SIG-M5 (cell line): ENCODE data around the gene ITGA3.
"Not testable (repeated sequence)": the region's sequence is repeated elsewhere in the genome, so short reads cannot be mapped to it uniquely, and the experiment has no call there.

Experiments used
- DNase-seq: peaks from one replicate; lab custom pipeline; 2025; lab: John Stamatoyannopoulos, UW

Gene ITGA3

GRCh38 chr17:50035421-50035879, 20.5 kb upstream of the ITGA3 start:
- DNase-seq = no peak

- DNase-seq = no peak
Observed at GRCh38 chr17:50035945-50036344, 20.0 kb upstream of the ITGA3 start.

DNA sequence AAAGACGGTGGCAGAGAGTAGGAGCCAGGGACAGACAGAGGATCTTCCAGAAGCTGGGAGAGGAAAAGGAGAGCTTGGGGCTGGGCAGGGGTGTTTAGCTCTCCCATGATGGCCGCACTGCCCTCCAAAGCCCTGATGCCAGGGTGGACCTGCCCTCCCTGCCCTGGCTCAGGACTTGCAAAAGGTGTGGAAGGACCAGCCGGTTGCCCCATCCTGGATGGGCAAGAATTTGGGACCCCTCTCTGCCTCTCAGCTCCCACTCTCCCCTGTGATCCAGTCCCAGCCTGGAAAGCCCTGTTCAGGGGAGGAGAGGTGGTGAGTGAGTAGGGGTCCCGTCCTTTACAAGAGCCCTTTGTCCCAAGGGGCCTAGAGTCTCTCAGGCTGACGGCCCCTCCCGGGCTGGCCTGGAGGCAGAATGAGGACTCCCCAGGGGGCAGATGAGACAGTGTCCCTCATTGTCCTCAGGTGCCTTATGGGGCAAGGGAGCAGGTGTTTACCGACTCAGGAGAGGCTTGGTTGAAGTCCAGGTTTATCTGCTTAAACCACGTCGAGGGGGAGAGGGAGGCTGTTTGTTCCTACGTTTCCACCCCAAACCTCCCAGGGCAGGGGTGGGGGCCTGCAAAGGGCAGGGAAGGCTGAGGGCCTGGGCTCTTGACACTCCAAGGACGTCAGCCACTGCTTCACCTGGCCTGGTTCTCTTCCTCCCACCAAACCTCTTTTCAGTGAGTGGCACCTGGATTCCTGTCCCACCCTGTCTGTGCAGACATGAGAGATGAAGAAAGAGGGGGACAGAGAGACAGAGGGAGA, 19.3 kb upstream of the ITGA3 start:
- DNase-seq = no peak

DNA sequence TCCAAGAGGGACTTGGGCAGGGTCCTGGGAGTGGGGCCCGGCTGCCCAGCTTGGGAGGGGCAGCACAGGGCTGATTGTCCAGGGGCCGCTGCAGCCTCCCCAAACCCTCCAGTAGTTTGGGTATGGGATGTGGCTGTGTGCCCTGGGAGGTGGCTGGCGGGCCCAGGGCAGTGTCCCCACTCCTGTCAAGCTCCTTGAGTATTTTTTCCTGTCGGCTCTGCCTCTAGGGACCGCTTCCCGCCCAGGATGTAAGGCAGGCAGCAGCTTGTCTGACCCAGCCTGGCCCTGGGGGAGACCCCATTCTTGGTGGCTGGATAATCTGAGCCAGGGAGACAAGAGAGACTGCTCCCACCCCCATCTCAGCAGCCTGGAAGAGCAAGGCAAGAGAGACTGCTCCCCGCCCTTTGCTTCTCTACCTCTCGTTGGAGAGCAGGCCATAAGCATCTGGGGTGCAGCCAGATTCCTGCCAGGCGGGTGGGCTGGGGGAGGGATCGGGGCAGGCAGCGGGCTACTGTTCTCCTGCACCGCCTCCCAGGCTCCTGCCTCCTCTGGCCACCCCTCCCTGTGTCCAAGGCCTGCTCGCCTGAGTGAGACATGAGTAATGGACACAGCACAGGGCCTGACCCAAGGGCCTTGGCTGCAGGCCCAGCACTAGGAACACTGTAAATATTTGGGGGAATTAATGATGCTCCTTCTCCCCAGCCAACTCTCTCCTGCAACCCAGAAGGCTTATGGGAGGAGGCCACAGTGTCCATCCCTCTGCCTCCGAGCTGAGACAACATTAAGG, 18.4 kb upstream of the ITGA3 start:
- DNase-seq = no peak

GRCh38 chr17:50039058-50039457, 16.9 kb upstream of the ITGA3 start:
- DNase-seq = no peak

DNA sequence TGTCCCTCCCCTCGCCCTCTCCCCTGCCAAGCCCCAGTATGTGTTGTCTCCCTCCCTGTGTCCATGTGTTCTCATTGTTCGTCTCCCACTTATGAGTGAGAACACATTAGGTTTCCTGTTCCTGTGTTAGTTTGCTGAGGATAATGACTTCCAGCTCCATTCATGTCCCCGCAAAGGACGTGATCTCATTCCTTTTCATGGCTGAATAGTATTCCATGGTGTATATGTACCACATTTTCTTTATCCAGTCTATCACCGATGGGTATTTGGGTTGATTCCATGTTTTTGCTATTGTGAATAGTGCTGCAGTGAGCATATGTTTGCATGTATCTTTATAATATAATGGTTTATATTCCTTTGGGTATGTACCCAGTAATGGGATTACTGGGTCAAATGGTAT, 15.4 kb upstream of the ITGA3 start:
- DNase-seq = not testable (repeated sequence)

DNA sequence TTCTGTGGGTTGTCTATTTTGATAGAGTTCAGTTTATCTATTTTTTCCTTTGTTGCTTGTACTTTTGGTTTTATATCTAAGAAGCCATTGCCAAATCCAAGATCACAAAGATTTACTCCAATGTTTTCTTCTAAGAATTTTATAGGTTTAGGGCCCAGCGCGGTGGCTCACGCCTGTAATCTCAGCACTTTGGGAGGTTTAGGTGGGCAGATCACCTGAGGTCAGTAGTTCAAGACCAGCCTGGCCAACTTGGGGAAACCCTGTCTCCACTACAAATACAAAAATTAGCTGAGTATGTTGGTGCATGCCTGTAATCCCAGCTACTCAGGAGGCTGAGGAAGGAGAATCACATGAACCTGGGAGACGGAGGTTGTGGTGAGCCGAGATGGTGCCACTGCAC, 13.7 kb upstream of the ITGA3 start:
- no peak for DNase-seq

- DNase-seq = no peak
Observed at GRCh38 chr17:50043290-50044148, 12.4 kb upstream of the ITGA3 start.

DNA sequence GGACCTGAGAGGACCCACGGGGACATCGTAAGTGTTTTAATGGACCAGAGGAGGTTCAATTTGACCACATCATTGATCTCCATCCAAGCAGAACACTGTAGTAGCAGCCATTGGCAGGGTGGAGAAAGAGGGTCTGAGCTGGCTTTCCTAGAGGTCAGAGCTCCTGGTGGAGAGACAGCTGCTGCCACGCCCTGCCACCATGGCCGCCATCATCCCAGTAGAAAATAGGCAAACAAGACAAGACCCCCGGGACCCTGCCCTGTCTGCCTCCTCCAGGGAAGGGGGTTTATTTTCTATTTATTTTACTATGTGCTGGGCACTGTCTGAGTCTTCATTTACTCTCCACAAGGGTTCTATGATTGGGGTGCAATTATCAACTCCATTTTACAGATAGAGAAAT, 11.4 kb upstream of the ITGA3 start:
- no peak for DNase-seq

- DNase-seq = no peak
Observed at GRCh38 chr17:50045154-50045553, 10.8 kb upstream of the ITGA3 start.

DNA sequence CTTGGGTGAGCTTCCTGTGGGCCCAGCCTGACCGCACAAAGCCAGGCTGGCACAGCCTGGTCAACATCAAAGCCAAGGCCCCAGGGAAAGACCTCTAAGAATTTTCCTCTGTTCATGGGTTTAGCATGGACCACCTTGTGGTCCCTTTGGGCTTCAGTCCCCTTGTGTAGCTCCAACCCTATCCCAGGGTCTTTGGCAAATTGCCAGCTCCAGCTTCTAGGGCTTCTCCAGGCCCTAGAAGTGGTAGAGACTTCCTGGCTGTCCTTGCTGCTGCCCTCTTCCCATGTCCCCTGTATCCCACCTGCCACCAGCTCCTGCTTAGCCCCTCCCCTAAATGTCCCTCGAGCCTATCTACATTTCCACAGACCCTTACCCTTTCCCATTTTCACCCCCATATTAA, 9.7 kb upstream of the ITGA3 start:
- no peak for DNase-seq

- DNase-seq = no peak
Observed at GRCh38 chr17:50046667-50047066, 9.2 kb upstream of the ITGA3 start.

DNA sequence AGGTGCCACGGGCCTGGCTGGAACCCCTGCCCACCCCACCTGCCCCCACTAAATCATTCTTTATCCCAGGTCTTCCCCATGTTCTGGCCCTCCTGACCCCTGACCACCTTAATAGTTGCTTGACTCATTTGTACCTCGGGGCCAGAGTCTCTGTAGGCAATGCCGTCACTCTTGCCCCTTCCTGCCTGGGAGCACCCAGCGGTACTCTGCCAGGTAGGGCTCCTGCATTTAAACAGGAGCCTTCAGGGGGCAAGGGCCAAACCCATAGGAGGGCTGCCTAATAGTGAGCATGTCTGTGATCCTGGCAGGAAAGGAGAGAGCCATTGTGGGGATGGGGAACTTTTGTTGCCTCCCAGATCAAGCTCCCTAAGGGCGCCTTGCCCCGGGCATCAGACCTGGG, 8.8 kb upstream of the ITGA3 start:
- no peak for DNase-seq

- DNase-seq = no peak
Observed at GRCh38 chr17:50047488-50048126, 8.3 kb upstream of the ITGA3 start.

DNA sequence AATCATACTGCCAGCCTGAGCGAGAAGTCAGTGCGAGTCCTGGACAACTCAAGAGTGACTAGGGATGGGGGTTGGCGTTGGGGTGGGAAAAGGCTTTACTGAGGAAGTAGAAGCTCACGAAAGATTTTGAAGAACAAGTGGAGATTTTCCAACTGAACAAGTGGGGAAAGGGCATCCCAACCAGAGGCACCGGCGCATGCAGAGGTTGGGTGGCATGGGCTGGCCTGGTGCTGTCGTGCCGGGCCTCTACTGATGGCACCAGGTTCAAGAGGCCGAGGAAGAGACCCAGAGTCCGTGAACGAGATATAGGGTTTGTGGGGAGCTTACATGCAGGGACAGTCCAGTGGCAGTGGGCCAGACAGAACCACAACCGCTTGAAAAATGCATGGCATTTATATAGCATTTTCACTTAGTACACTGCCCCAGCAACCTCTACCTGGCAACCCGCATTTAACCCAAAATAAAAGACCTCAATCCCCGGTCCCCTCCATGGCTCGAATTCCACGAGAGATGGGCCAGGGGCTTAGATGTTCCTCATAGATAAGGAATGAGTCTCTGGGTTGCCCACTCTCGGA, 7.7 kb upstream of the ITGA3 start:
- DNase-seq = no peak

DNA sequence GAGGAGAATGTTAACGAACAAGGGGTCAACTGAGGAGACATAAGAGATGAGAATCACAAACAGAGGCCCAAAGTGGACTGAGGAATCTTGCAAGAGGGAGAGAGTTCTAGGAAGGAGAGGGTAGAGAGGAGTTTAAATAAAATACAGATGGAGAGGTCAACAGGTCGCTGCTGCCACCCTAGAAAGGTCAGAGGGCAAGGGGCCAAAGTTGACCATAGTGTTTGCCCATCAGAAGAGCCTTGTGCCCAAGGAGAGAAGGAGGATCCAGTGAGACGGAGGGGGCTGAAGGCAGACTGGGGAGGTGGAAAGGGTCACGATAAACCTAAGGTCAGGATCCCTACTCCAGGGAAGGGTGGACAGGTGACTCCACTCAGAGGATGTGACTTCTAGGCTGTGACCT, 6.9 kb upstream of the ITGA3 start:
- no peak for DNase-seq

- no peak for DNase-seq
Observed at GRCh38 chr17:50049636-50050035, 6.3 kb upstream of the ITGA3 start.

DNA sequence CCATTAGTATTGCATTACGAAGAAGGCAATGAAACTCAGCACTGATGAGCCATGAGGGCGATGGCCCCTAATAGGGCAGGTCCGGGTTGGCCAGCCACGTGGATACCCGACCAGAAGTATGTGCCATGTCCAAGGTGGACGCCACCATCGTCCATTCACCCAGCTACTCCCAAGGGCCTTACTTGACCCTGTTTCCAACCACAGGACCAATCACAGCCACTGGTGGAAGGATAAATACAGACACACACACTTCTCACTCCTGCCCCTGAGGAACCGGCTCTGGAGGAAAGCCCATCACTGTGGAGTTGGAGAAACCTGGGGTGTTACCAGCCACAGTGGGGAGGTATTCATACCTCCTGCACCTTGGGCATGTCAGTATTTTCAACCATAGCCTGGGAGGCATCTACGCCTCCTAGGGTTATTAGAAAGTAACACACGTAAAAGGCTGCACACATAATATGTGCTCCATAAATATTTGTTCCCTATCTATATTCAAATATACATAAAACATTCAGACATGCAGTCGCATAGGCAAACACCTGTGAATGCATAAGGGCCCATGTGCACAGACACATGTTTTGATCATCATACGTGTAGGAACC, 5.4 kb upstream of the ITGA3 start:
- DNase-seq = no peak

- DNase-seq = no peak
Observed at GRCh38 chr17:50051082-50051576, 4.8 kb upstream of the ITGA3 start.

GRCh38 chr17:50051606-50052005, 4.3 kb upstream of the ITGA3 start:
- DNase-seq = no peak

- DNase-seq = no peak
Observed at GRCh38 chr17:50052241-50052796, 3.6 kb upstream of the ITGA3 start.
